A673 (cell line): ENCODE results near the gene STX1B. TPM values are rescaled to one million over a fixed set of nuclear protein-coding genes. Genes with fewer than 3 reads are reported as not detected.
"Not testable (repeated sequence)": the region's sequence is repeated elsewhere in the genome, so short reads cannot be mapped to it uniquely, and the experiment has no call there.

Experiments used
- BruUV-seq: library from RNA; stranded (reverse); fragments of 400-500 nt; replicated peaks from 2 replicates; lab custom pipeline; 2021; lab: Mats Ljungman, UMichigan
- CTCF ChIA-PET: fragments of 300-600 bp; sonication (Branson Sonifier 250); formaldehyde crosslinking; loops from one replicate; lab custom pipeline; 2022; ENCODE audit warnings: antibody characterized with exemption; lab: Charles Lee
- POLR2A ChIA-PET: fragments of 300-600 bp; sonication (Branson Sonifier 250); formaldehyde crosslinking; loops from one replicate; lab custom pipeline; 2022; ENCODE audit warnings: antibody characterized with exemption; ENCODE audit not compliant: low non-redundant PET; lab: Charles Lee
- DNase-seq: peaks from one replicate; pipeline ENCODE4 v3.0.0-alpha.2; 2015; ENCODE audit warnings: low spot score
- H3K27ac ChIP-seq: fragments of 200-600 bp; sonication (generic); 2 replicates; pipeline ENCODE4 v1.5.1; 2016; ENCODE audit warnings: mixed run types, low read depth, mild to moderate bottlenecking, mixed read lengths, antibody characterized with exemption, low read length; ENCODE audit not compliant: poor library complexity, severe bottlenecking
- H3K27me3 ChIP-seq: fragments of 200-600 bp; sonication (generic); replicated peaks from 2 replicates; pipeline ENCODE4 v1.6.1; 2017; ENCODE audit warnings: mixed run types, low read depth, mild to moderate bottlenecking, mixed read lengths, antibody characterized with exemption, low read length; ENCODE audit not compliant: insufficient read depth, poor library complexity
- H3K36me3 ChIP-seq: fragments of 200-600 bp; sonication (generic); 2 replicates; pipeline ENCODE4 v1.6.1; 2016; ENCODE audit warnings: mixed run types, mild to moderate bottlenecking, mixed read lengths, antibody characterized with exemption, low read length; ENCODE audit not compliant: insufficient read depth, poor library complexity, severe bottlenecking
- H3K4me1 ChIP-seq: fragments of 200-600 bp; sonication (generic); 2 replicates; pipeline ENCODE4 v1.6.1; 2017; ENCODE audit warnings: mixed run types, mild to moderate bottlenecking, mixed read lengths, antibody characterized with exemption, low read length; ENCODE audit not compliant: insufficient read depth, poor library complexity, severe bottlenecking
- H3K4me3 ChIP-seq: fragments of 200-600 bp; sonication (generic); 2 replicates; pipeline ENCODE4 v1.5.1; 2016; ENCODE audit warnings: low read depth, mixed run types, mild to moderate bottlenecking, mixed read lengths, low read length; ENCODE audit not compliant: poor library complexity, severe bottlenecking
- H3K9me3 ChIP-seq: fragments of 200-600 bp; sonication (generic); 2 replicates; pipeline ENCODE4 v1.6.1; 2016; ENCODE audit warnings: mixed run types, low read depth, mild to moderate bottlenecking, mixed read lengths, antibody characterized with exemption, low read length; ENCODE audit not compliant: poor library complexity, severe bottlenecking
- CTCF ChIP-seq: fragments of 300-800, 200-600 bp; sonication (generic); conservative IDR thresholded peaks from 2 replicates; pipeline ENCODE4 v1.5.1; 2017; ENCODE audit warnings: low read depth, mild to moderate bottlenecking, antibody characterized with exemption, low read length, moderate library complexity, mixed read lengths
- EZH2 ChIP-seq: fragments of 200-600 bp; sonication (generic); IDR thresholded peaks from 2 replicates; pipeline ENCODE4 v1.6.1; 2017; ENCODE audit warnings: borderline replicate concordance, low read depth, mild to moderate bottlenecking, mixed read lengths, antibody characterized with exemption, low read length; ENCODE audit not compliant: poor library complexity, severe bottlenecking
- intact Hi-C: fragments of 100-400 bp; cut with micrococcal nuclease; formaldehyde crosslinking; loops from one replicate; pipeline ENCODE4 v1.10.0; 2022; ENCODE audit not compliant: unreplicated experiment
- total RNA-seq: library from RNA; stranded (reverse); gene quantifications from 2 replicates; pipeline ENCODE4 v1.2.3, GENCODE V29; 2021

STX1B gene
- total RNA-seq, 1 experiment from 2014 or later = 0.62 TPM

- CTCF ChIA-PET = no interaction called here
- intact Hi-C loops = no loop called here
- BruUV-seq = no TSS peak
These were observed 5.6 kb upstream of the STX1B start for GRCh38 chr16:31016018-31016417.

GRCh38 chr16:31013292-31013691 is 2.9 kb upstream of the STX1B start:
- H3K36me3 ChIP-seq, intact Hi-C loops, CTCF ChIA-PET, POLR2A ChIA-PET, H3K4me3 ChIP-seq, DNase-seq, BruUV-seq, H3K27ac ChIP-seq, H3K9me3 ChIP-seq, H3K4me1 ChIP-seq: not testable (repeated sequence)
- H3K27me3 ChIP-seq = peaks cover 23% of the 10 kb centered on the region

More at GRCh38 chr16:31016018-31016417, 5.6 kb upstream of the STX1B start:
- Histone ChIP-seq H3K27me3 (peaks cover 12% of the 10 kb centered on the region), H3K4me3 (no peak overlapping the region), H3K36me3 (no peaks in the 10 kb centered on the region), H3K9me3 (no peaks in the 10 kb centered on the region), H3K27ac (no peak overlapping the region), H3K4me1 (no peaks in the 10 kb centered on the region)
- DNase-seq = no peak
- POLR2A ChIA-PET = interaction anchor here (0.6 kb wide), 1 partner anchor 208 kb away, joined by 8 read pairs; no protein-coding TSS in a partner anchor
- TF ChIP-seq EZH2 = no peak
- no peak for TF ChIP-seq CTCF

GRCh38 chr16:31011815-31012214 is 1.4 kb upstream of the STX1B start:
- H3K4me3 ChIP-seq, H3K36me3 ChIP-seq, CTCF ChIA-PET, intact Hi-C loops, H3K9me3 ChIP-seq, H3K4me1 ChIP-seq, H3K27ac ChIP-seq, DNase-seq, POLR2A ChIA-PET, BruUV-seq: not testable (repeated sequence)
- peaks cover 23% of the 10 kb centered on the region for H3K27me3 ChIP-seq

- H3K27me3 ChIP-seq = peaks cover 23% of the 10 kb centered on the region
- CTCF ChIA-PET = no interaction called here
- intact Hi-C loops = no loop called here
- BruUV-seq = no TSS peak
- DNase-seq = no peak
- H3K4me1 ChIP-seq = no peaks in the 10 kb centered on the region
- POLR2A ChIA-PET = no interaction called here
- no peak for TF ChIP-seq CTCF
- no peak for TF ChIP-seq EZH2
- H3K9me3 ChIP-seq = no peaks in the 10 kb centered on the region
- H3K36me3 ChIP-seq = no peaks in the 10 kb centered on the region
- H3K4me3 ChIP-seq = peak overlapping the region; percentile 31
- no peak overlapping the region for H3K27ac ChIP-seq
These were observed 399 bp downstream of the STX1B start for GRCh38 chr16:31009894-31010584.
